ENCODE measurements around the gene CDH23.

The CDH23 gene

GRCh38 chr10:71691405-71691804 is 294.7 kb downstream of the CDH23 start:
- TF ChIP-seq TAF1 (IDR thresholded peaks at IDR 0.05; ENCODE audit: borderline replicate concordance, insufficient read depth, low read length), result no peak
- TF ChIP-seq POLR2AphosphoS5 (IDR thresholded peaks at IDR 0.05; ENCODE audit: low read depth, low read length), result no peak

- TF ChIP-seq REST (IDR thresholded peaks at IDR 0.05; ENCODE audit: insufficient read depth in 1 of 2, low read depth in 2 of 2, low read length in 2 of 2) (no peak), FOXP2 (optimal IDR thresholded peaks at IDR 0.05; ENCODE audit: borderline replicate concordance, extremely low read depth, extremely low read length, insufficient read depth) (no peak), TAF1 (IDR thresholded peaks at IDR 0.05; ENCODE audit: borderline replicate concordance, insufficient read depth, low read length) (no peak), POLR2AphosphoS5 (IDR thresholded peaks at IDR 0.05; ENCODE audit: low read depth, low read length) (no peak), SIN3A (IDR thresholded peaks at IDR 0.05; ENCODE audit: borderline replicate concordance, insufficient read depth, low read length) (no peak)
Measured at GRCh38 chr10:71692598-71693306, 296.0 kb downstream of the CDH23 start.

- no peak for TF ChIP-seq POLR2AphosphoS5 (IDR thresholded peaks at IDR 0.05; ENCODE audit: low read depth, low read length)
- TF ChIP-seq FOXP2 (optimal IDR thresholded peaks at IDR 0.05; ENCODE audit: borderline replicate concordance, extremely low read depth, extremely low read length, insufficient read depth), result no peak
- no peak for TF ChIP-seq SIN3A (IDR thresholded peaks at IDR 0.05; ENCODE audit: borderline replicate concordance, insufficient read depth, low read length)
- TF ChIP-seq REST (IDR thresholded peaks at IDR 0.05; ENCODE audit: insufficient read depth in 1 of 2, low read depth in 2 of 2, low read length in 2 of 2), result no peak
- TF ChIP-seq TAF1 (IDR thresholded peaks at IDR 0.05; ENCODE audit: borderline replicate concordance, insufficient read depth, low read length), result no peak
Measured at GRCh38 chr10:71693377-71693776, 296.7 kb downstream of the CDH23 start.

GRCh38 chr10:71694039-71694501 is 297.4 kb downstream of the CDH23 start:
- TF ChIP-seq REST (IDR thresholded peaks at IDR 0.05; ENCODE audit: insufficient read depth in 1 of 2, low read depth in 2 of 2, low read length in 2 of 2) (no peak), POLR2AphosphoS5 (IDR thresholded peaks at IDR 0.05; ENCODE audit: low read depth, low read length) (no peak)

- TF ChIP-seq REST (IDR thresholded peaks at IDR 0.05; ENCODE audit: insufficient read depth in 1 of 2, low read depth in 2 of 2, low read length in 2 of 2), result no peak
- TF ChIP-seq TAF1 (IDR thresholded peaks at IDR 0.05; ENCODE audit: borderline replicate concordance, insufficient read depth, low read length), result no peak
- no peak for TF ChIP-seq POLR2AphosphoS5 (IDR thresholded peaks at IDR 0.05; ENCODE audit: low read depth, low read length)
- TF ChIP-seq SIN3A (IDR thresholded peaks at IDR 0.05; ENCODE audit: borderline replicate concordance, insufficient read depth, low read length), result no peak
- no peak for TF ChIP-seq FOXP2 (optimal IDR thresholded peaks at IDR 0.05; ENCODE audit: borderline replicate concordance, extremely low read depth, extremely low read length, insufficient read depth)
Measured at GRCh38 chr10:71694567-71694968, 297.8 kb downstream of the CDH23 start.
